ENCODE data around the gene SLC19A1.
A peak's percentile ranks its signal among the peaks of the same experiment; 100 is the strongest.

Gene SLC19A1

GRCh38 chr21:45522986-45523385 is 19.3 kb downstream of the SLC19A1 start:
- Histone ChIP-seq H3K27ac (replicated peaks) (no peak overlapping the region), H3K27me3 (ENCODE audit: insufficient read depth, poor library complexity, severe bottlenecking) (no peaks in the 10 kb centered on the region), H3K4me3 (replicated peaks; ENCODE audit: insufficient read depth, low read length) (no peak overlapping the region)
- TF ChIP-seq REST (IDR thresholded peaks at IDR 0.05; ENCODE audit: insufficient replicate concordance, low read depth) (no peak), SPI1 (IDR thresholded peaks at IDR 0.05; ENCODE audit: borderline replicate concordance, low read depth) (no peak), GABPA (IDR thresholded peaks at IDR 0.05; ENCODE audit: low read depth) (no peak)
- TF ChIP-seq, protein P1, sequence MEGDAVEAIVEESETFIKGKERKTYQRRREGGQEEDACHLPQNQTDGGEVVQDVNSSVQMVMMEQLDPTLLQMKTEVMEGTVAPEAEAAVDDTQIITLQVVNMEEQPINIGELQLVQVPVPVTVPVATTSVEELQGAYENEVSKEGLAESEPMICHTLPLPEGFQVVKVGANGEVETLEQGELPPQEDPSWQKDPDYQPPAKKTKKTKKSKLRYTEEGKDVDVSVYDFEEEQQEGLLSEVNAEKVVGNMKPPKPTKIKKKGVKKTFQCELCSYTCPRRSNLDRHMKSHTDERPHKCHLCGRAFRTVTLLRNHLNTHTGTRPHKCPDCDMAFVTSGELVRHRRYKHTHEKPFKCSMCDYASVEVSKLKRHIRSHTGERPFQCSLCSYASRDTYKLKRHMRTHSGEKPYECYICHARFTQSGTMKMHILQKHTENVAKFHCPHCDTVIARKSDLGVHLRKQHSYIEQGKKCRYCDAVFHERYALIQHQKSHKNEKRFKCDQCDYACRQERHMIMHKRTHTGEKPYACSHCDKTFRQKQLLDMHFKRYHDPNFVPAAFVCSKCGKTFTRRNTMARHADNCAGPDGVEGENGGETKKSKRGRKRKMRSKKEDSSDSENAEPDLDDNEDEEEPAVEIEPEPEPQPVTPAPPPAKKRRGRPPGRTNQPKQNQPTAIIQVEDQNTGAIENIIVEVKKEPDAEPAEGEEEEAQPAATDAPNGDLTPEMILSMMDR (IDR thresholded peaks at IDR 0.05; ENCODE audit: insufficient read depth, low read length) = no peak
- no peak for DNase-seq (ENCODE audit: low read depth in 1 of 2, low spot score in 1 of 2)

- no peak for DNase-seq (ENCODE audit: low read depth in 1 of 2, low spot score in 1 of 2)
- H3K27me3 ChIP-seq (ENCODE audit: insufficient read depth, poor library complexity, severe bottlenecking) = no peaks in the 10 kb centered on the region
- TF ChIP-seq POLR2AphosphoS5 (IDR thresholded peaks at IDR 0.05; ENCODE audit: low read depth) = no peak
- TF ChIP-seq SPI1 (IDR thresholded peaks at IDR 0.05; ENCODE audit: borderline replicate concordance, low read depth) = no peak
- TF ChIP-seq, protein P1 (IDR thresholded peaks at IDR 0.05; ENCODE audit: insufficient read depth, low read length) = no peak
- TF ChIP-seq REST (IDR thresholded peaks at IDR 0.05; ENCODE audit: insufficient replicate concordance, low read depth) = no peak
- no peak for TF ChIP-seq GABPA (IDR thresholded peaks at IDR 0.05; ENCODE audit: low read depth)
- no peak overlapping the region for H3K4me3 ChIP-seq (replicated peaks; ENCODE audit: insufficient read depth, low read length)
- no peak overlapping the region for H3K27ac ChIP-seq (replicated peaks)
Observed at GRCh38 chr21:45522381-45522780, 19.9 kb downstream of the SLC19A1 start.

DNA sequence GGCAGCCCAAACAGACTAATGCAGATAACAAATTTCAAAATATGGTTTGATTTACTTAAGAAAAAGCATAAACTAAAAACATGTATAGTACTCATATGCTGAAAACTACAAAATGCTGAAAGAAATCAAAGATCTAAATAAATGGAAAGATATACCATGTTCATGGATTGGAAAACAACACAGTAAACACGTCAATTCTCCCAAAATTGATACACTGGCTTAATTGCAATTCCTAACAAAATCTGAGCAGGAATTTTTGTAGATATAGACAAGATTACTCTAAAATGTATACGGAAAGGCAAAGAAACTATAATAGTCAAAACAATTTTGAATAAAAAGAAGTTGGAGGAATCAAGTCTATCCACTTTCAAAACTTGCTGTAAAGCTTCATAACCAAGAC is 21.0 kb downstream of the SLC19A1 start:
- Histone ChIP-seq H3K27ac (replicated peaks) (0 out of 2 replicates have a peak overlapping the region, but pooled peaks have one; percentile 6), H3K4me3 (replicated peaks; ENCODE audit: insufficient read depth, low read length) (no peak overlapping the region), H3K27me3 (ENCODE audit: insufficient read depth, poor library complexity, severe bottlenecking) (no peaks in the 10 kb centered on the region)
- DNase-seq (ENCODE audit: low read depth in 1 of 2, low spot score in 1 of 2) = no peak
- TF ChIP-seq SPI1 (IDR thresholded peaks at IDR 0.05; ENCODE audit: borderline replicate concordance, low read depth) = no peak
- no peak for TF ChIP-seq REST (IDR thresholded peaks at IDR 0.05; ENCODE audit: insufficient replicate concordance, low read depth)
- no peak for TF ChIP-seq GABPA (IDR thresholded peaks at IDR 0.05; ENCODE audit: low read depth)
- TF ChIP-seq, protein P1 (IDR thresholded peaks at IDR 0.05; ENCODE audit: insufficient read depth, low read length) = no peak
- TF ChIP-seq POLR2AphosphoS5 (IDR thresholded peaks at IDR 0.05; ENCODE audit: low read depth) = no peak

Measured in HL-60 (cell line).